Measurements from ENCODE around the gene TEKT2. TPM values are rescaled to one million over a fixed set of nuclear protein-coding genes. Genes with fewer than 3 reads are reported as not detected.

Gene TEKT2
- total RNA-seq, 4 donors from 2014 or later: 0.38 TPM; not detected in 3

- Histone ChIP-seq H3K4me1 (peaks cover 24% of the 10 kb centered on the region), H3K9me3 (no peaks in the 10 kb centered on the region), H3K27ac (no peak overlapping the region), H3K4me3 (no peak overlapping the region), H3K36me3 (no peaks in the 10 kb centered on the region), H3K27me3 (no peaks in the 10 kb centered on the region)
- DNase-seq (ENCODE audit: low spot score in 2 of 2): no peak
- TF ChIP-seq CTCF (IDR thresholded peaks at IDR 0.05): no peak
- no peak for TF ChIP-seq POLR2A (IDR thresholded peaks at IDR 0.05)
- no peak for TF ChIP-seq EP300 (IDR thresholded peaks at IDR 0.05)
- no peak for TF ChIP-seq POLR2AphosphoS5 (IDR thresholded peaks at IDR 0.05)
- WGBS: 90% methylated on average over 6 of the region's 11 CpGs
Measured at GRCh38 chr1:36128126-36128904, 44.4 kb downstream of the TEKT2 start.

- DNase-seq (ENCODE audit: low spot score in 2 of 2): no peak
- Histone ChIP-seq H3K27ac (no peak overlapping the region), H3K4me3 (no peak overlapping the region), H3K9me3 (no peaks in the 10 kb centered on the region), H3K27me3 (no peaks in the 10 kb centered on the region), H3K4me1 (peaks cover 30% of the 10 kb centered on the region), H3K36me3 (no peaks in the 10 kb centered on the region)
- 97% methylated on average over 3 of the region's 3 CpGs for WGBS
- TF ChIP-seq EP300 (IDR thresholded peaks at IDR 0.05): no peak
- TF ChIP-seq POLR2AphosphoS5 (IDR thresholded peaks at IDR 0.05): no peak
- no peak for TF ChIP-seq CTCF (IDR thresholded peaks at IDR 0.05)
- no peak for TF ChIP-seq POLR2A (IDR thresholded peaks at IDR 0.05)
Measured at GRCh38 chr1:36128905-36129206, 45.0 kb downstream of the TEKT2 start.

- no peak for DNase-seq (ENCODE audit: low spot score in 2 of 2)
- Histone ChIP-seq H3K4me3 (no peak overlapping the region), H3K9me3 (no peaks in the 10 kb centered on the region), H3K27ac (no peak overlapping the region), H3K36me3 (no peaks in the 10 kb centered on the region), H3K4me1 (peaks cover 42% of the 10 kb centered on the region), H3K27me3 (no peaks in the 10 kb centered on the region)
- TF ChIP-seq POLR2A (IDR thresholded peaks at IDR 0.05) (no peak), POLR2AphosphoS5 (IDR thresholded peaks at IDR 0.05) (no peak), CTCF (IDR thresholded peaks at IDR 0.05) (no peak), EP300 (IDR thresholded peaks at IDR 0.05) (no peak)
- WGBS: 90% methylated on average over 3 of the region's 3 CpGs
Measured at GRCh38 chr1:36132029-36132428, 48.1 kb downstream of the TEKT2 start.

GRCh38 chr1:36133484-36133883 is 49.6 kb downstream of the TEKT2 start:
- Histone ChIP-seq H3K36me3 (peaks cover 4% of the 10 kb centered on the region), H3K4me1 (peaks cover 44% of the 10 kb centered on the region), H3K27me3 (no peaks in the 10 kb centered on the region), H3K4me3 (no peak overlapping the region), H3K27ac (peak overlapping the region; percentile 81), H3K9me3 (no peaks in the 10 kb centered on the region)
- WGBS: 24% methylated on average over 3 of the region's 3 CpGs
- TF ChIP-seq EP300 (IDR thresholded peaks at IDR 0.05) (no peak), POLR2A (IDR thresholded peaks at IDR 0.05) (no peak), CTCF (IDR thresholded peaks at IDR 0.05) (no peak), POLR2AphosphoS5 (IDR thresholded peaks at IDR 0.05) (no peak)
- DNase-seq (ENCODE audit: low spot score in 2 of 2): peak in 1 of 2 donors; percentile 84

- Histone ChIP-seq H3K27me3 (no peaks in the 10 kb centered on the region), H3K4me1 (peaks cover 44% of the 10 kb centered on the region), H3K36me3 (peaks cover 7% of the 10 kb centered on the region), H3K4me3 (no peak overlapping the region), H3K27ac (peak overlapping the region; percentile 81), H3K9me3 (no peaks in the 10 kb centered on the region)
- no peak for TF ChIP-seq POLR2AphosphoS5 (IDR thresholded peaks at IDR 0.05)
- no peak for TF ChIP-seq POLR2A (IDR thresholded peaks at IDR 0.05)
- TF ChIP-seq CTCF (IDR thresholded peaks at IDR 0.05): no peak
- no peak for TF ChIP-seq EP300 (IDR thresholded peaks at IDR 0.05)
- 57% methylated on average over 6 of the region's 6 CpGs for WGBS
- DNase-seq (ENCODE audit: low spot score in 2 of 2): no peak
Measured at GRCh38 chr1:36134031-36134430, 50.1 kb downstream of the TEKT2 start.
